Stomach smooth muscle (tissue), 2 donors: ENCODE results near the gene ZNF611.
"Not testable (repeated sequence)": the region's sequence is repeated elsewhere in the genome, so short reads cannot be mapped to it uniquely, and the experiment has no call there.

Experiments used
- H3K27ac ChIP-seq: one replicate; pipeline ENCODE4 v1.7.0; 2013; ENCODE audit warnings: mild to moderate bottlenecking, low read length, inconsistent platforms
- H3K27me3 ChIP-seq, 2 donors: one replicate each; pipeline ENCODE4 v1.7.0; 2013; ENCODE audit warnings: low read length in 2 of 2; ENCODE audit not compliant: insufficient read depth in 2 of 2, control insufficient read depth in 1 of 2
- H3K36me3 ChIP-seq, 2 donors: one replicate each; pipeline ENCODE4 v1.7.0; 2013; ENCODE audit warnings: low read length in 2 of 2; ENCODE audit not compliant: control insufficient read depth in 2 of 2, insufficient read depth in 2 of 2
- H3K4me1 ChIP-seq: one replicate; pipeline ENCODE4 v1.7.0; 2013; ENCODE audit warnings: low read length; ENCODE audit not compliant: control insufficient read depth, insufficient read depth
- H3K4me3 ChIP-seq, 2 donors: one replicate each; pipeline ENCODE4 v1.7.0; 2013; ENCODE audit warnings: low read length in 2 of 2
- H3K9ac ChIP-seq, 2 donors: one replicate each; pipeline ENCODE4 v1.7.0; 2013; ENCODE audit warnings: low read length in 2 of 2, mild to moderate bottlenecking in 1 of 2
- H3K9me3 ChIP-seq, 2 donors: one replicate each; pipeline ENCODE4 v1.7.0; 2013; ENCODE audit warnings: low read length in 2 of 2; ENCODE audit not compliant: control insufficient read depth in 2 of 2
- donor health status: healthy.
- donor health status: Pancreatic carcinoma.

Gene ZNF611

DNA sequence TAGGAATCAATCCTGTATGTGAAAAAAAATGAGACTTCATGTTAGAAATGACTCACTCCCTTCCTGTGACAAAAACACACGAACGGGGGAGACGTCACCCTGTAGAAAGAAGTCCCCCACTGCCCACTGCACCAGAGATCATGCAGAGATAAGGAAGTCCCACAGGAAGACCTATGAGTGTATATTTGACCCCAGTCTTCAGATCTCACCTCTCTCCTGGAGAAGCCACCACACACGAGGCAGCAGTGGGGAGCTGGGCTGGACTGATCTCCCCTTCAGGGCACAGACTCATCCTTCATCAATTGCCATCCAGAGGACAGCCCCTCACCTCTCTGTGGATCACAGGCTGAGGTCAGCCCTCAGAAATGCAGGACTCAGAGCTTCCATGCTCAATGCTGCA, 18.9 kb downstream of the ZNF611 start:
- H3K27ac ChIP-seq, H3K9me3 ChIP-seq, H3K27me3 ChIP-seq, H3K4me1 ChIP-seq, H3K9ac ChIP-seq, H3K4me3 ChIP-seq: not testable (repeated sequence)
- H3K36me3 ChIP-seq = peaks cover 9 to 25% of the 10 kb centered on the region in 2 donors

DNA sequence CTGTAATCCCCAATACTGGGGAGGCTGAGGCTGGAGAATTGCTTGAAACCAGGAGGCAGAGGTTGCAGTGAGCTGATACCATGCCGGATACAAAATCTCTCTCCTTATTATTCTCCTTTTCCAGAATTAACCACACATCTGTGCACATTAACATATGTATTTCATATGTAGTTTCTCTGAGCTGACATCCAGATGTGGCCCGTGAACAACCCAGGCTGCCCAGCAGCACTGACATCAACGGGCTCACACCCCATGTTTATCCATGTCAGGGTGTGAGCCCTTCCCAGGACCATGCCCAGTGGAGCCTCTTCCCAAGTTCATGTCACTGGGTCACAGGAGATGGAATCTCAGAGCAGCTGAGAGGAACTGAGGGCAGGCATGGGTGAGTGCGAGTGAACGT, 19.5 kb downstream of the ZNF611 start:
- H3K4me3 ChIP-seq = not testable (repeated sequence)

DNA sequence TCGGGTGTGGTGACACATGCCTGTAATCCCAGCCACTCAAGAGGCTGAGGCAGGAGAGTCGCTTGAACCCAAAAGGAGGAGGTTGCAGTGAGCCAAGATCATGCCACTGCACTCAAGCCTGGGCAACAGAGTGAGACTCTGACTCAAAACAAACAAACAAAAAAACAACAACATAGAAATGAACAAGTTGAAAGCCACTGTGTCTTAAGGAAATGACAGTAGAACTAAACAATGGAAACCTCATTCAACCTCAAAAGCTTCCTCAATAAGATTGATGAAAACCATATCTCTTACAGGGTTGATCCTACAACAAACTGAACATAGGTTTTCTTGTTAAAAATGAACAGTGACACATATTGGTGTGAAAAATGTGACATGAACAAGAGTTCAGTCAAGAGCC, 21.8 kb downstream of the ZNF611 start:
- not testable (repeated sequence) for H3K27me3 ChIP-seq, H3K9ac ChIP-seq, H3K9me3 ChIP-seq, H3K4me3 ChIP-seq, H3K4me1 ChIP-seq, H3K27ac ChIP-seq
- H3K36me3 ChIP-seq = peaks cover 15 to 28% of the 10 kb centered on the region in 2 donors

More for the DNA sequence above, 19.5 kb downstream of the ZNF611 start:
- H3K27ac ChIP-seq, H3K27me3 ChIP-seq, H3K9me3 ChIP-seq, H3K9ac ChIP-seq, H3K4me1 ChIP-seq: not testable (repeated sequence)
- H3K36me3 ChIP-seq = peaks cover 14 to 25% of the 10 kb centered on the region in 2 donors

DNA sequence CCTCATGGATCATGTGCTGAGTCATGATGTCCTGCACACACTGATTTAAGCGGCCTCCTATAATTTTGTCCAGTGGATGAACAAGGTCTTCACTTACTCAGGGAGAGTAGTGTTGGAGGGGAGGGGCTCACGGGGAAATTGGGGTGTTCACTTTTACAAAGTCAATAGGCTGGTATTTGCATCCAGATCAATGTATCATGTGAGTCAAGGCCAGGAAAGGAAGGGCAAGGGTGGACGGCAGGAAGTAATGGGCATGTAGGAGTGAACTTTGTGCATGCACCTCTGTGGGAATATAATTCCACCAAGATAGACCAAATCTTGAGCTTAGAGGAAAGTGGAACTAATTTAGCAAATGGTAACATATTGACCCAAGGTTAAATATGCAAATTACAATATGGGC, 23.2 kb downstream of the ZNF611 start:
- H3K4me1 ChIP-seq, H3K9ac ChIP-seq, H3K27me3 ChIP-seq, H3K27ac ChIP-seq, H3K4me3 ChIP-seq, H3K9me3 ChIP-seq: not testable (repeated sequence)
- H3K36me3 ChIP-seq = peaks cover 15 to 28% of the 10 kb centered on the region in 2 donors

DNA sequence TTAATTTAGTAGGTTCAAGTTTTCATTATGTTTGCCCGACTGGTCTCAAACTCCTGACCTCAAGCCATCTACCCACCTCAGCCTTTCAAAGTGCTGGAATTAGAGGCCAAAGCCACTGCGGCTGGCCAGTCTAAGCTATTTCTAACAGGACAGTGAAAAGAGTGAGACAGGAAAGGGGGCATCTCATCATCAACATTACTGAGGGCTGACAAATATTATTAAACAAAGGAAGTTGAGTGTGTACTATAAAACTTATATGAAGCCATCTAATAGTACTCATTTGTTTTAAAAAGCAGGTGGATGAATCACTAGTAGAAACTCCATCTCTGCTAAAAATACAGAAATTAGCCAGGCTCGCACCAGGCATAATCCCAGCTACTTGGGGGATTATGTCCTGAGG, 24.3 kb downstream of the ZNF611 start:
- no peak overlapping the region for H3K9ac ChIP-seq
- no peaks in the 10 kb centered on the region for H3K9me3 ChIP-seq
- no peak overlapping the region for H3K4me3 ChIP-seq
- no peaks in the 10 kb centered on the region for H3K4me1 ChIP-seq
- H3K27me3 ChIP-seq = no peaks in the 10 kb centered on the region
- H3K27ac ChIP-seq = no peak overlapping the region
- peaks cover 26 to 34% of the 10 kb centered on the region in 2 donors for H3K36me3 ChIP-seq

DNA sequence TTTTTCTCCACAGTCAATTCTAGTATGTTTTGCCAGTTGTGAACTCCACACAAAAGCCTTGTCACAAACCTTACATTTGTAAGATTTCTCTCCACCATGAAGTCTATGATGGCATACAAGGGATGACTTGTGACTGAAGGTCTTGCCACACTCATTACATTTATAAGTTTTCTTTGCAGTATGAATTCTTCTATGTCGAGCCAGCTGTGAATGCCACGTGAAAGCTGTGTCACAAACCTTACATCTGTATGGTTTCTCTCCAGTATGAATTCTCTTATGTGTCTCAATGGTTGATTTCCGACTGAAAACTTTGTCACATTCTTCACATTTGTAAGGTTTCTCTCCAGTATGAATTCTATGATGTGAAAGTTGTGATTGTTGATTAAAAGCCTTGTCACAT, 29.2 kb downstream of the ZNF611 start:
- H3K27me3 ChIP-seq, H3K4me3 ChIP-seq, H3K9ac ChIP-seq, H3K9me3 ChIP-seq, H3K4me1 ChIP-seq, H3K27ac ChIP-seq: not testable (repeated sequence)
- H3K36me3 ChIP-seq = peaks cover 12 to 20% of the 10 kb centered on the region in 2 donors

DNA sequence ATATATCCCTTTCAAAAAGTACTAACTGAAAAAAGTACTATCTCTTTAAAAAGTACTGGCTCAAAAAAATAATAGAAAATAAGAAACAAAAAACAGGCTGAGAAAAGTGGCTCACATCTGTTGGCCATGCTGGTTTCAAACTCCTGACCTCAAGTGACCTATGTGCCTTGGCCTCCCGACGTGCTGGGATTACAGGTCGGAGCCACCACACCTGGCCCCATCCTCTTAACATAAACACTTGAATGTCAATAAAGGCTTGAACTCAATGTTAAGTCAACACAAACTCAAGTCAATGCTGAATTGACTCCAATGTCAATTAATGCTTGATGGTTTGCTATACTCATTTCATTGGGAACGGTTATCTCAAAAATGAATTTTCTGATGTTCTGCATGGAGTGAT, 30.9 kb downstream of the ZNF611 start:
- Histone ChIP-seq H3K36me3 (peaks cover 9 to 15% of the 10 kb centered on the region in 2 donors), H3K4me1 (no peaks in the 10 kb centered on the region), H3K4me3 (no peak overlapping the region), H3K27ac (no peak overlapping the region), H3K9ac (no peak overlapping the region), H3K27me3 (no peaks in the 10 kb centered on the region), H3K9me3 (no peaks in the 10 kb centered on the region)

DNA sequence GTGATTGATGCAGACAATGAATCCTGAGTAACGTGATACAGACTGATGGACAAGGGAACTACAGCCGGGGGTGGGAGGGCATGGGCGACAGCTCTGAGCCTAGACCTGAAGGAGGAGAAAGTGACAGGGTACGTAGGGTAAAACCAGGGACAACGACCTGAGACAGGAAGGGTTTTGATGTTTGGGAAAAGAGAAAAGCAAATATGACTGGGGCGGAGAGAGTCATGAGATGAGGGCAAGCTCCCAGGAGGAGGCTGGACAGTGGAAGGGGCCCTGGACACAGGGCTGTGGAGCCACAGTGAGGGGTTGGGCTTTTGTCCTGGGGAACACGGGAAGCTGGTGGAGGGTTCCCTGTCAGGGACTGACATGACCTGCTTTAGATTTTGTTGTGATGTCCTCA, 34.2 kb downstream of the ZNF611 start:
- no peak overlapping the region for H3K4me3 ChIP-seq
- peaks cover 4 to 6% of the 10 kb centered on the region in 2 donors for H3K36me3 ChIP-seq
- H3K9me3 ChIP-seq = no peaks in the 10 kb centered on the region
- H3K9ac ChIP-seq = no peak overlapping the region
- no peak overlapping the region for H3K27ac ChIP-seq
- no peaks in the 10 kb centered on the region for H3K4me1 ChIP-seq
- no peaks in the 10 kb centered on the region for H3K27me3 ChIP-seq

DNA sequence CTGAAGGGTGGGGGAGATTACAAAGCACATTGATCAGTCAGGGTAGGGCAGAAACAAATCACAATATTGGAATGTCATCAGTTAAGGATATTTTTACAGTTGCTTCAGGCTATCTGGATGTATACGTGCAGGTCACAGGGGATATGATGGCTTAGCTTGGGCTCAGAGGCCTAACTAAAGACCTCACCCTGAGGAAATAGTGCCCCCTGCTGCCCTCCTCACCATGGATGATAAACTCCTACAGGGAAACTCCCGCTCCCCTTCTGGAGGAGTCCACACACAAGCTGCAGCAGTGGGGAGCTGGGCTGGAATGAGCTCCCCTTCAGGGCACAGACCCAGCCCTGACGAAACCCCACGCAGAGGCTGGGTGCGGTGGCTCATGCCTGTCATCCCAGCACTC, 35.3 kb downstream of the ZNF611 start:
- not testable (repeated sequence) for H3K9ac ChIP-seq, H3K9me3 ChIP-seq, H3K27me3 ChIP-seq, H3K27ac ChIP-seq, H3K4me3 ChIP-seq, H3K4me1 ChIP-seq, H3K36me3 ChIP-seq

DNA sequence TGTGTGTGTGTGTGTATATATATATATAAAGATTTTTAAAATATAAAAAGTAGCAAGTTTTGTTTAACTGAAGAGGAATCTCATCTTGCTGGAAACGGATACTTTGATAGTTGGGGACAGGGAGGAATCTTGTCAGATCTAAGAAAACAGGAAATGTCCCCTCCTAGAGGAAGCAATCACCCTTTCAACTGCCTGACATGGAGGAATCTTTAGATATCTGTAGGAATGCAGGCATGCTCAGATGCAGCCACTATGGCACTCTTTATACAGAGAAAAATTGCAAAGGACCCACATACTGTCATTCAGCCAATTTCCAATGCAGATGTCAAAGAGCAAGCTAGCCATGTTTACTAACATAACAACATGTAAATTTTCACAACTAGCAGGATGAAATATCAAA, 38.8 kb downstream of the ZNF611 start:
- Histone ChIP-seq H3K27ac (no peak overlapping the region), H3K9ac (no peak overlapping the region), H3K9me3 (no peaks in the 10 kb centered on the region)

DNA sequence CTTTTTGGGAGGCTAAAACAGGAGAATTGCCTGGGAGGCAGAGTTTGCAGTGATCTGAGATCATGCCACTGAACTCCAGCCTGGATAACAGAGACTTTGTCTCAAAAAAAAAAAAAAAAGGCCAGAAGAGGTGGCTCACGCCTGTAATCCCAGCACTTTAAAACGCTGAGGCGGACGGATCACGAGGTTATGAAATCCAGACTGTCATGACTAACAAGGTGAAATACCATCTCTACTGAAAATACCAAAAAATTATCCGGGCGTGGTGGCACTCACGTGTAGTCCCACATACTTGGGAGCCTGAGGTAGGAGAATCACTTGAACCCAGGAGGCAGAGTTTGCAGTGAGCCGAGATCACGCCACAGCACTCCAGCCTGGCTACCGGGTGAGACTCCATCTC, 39.9 kb downstream of the ZNF611 start:
- Histone ChIP-seq H3K4me1 (peaks cover 10% of the 10 kb centered on the region), H3K9me3 (no peaks in the 10 kb centered on the region), H3K27me3 (no peaks in the 10 kb centered on the region), H3K9ac (no peak overlapping the region), H3K27ac (no peak overlapping the region), H3K4me3 (no peak overlapping the region), H3K36me3 (no peaks in the 10 kb centered on the region)

More for the DNA sequence above, 38.8 kb downstream of the ZNF611 start:
- Histone ChIP-seq H3K27me3 (no peaks in the 10 kb centered on the region), H3K36me3 (no peaks in the 10 kb centered on the region), H3K4me3 (no peak overlapping the region), H3K4me1 (peaks cover 2% of the 10 kb centered on the region)

DNA sequence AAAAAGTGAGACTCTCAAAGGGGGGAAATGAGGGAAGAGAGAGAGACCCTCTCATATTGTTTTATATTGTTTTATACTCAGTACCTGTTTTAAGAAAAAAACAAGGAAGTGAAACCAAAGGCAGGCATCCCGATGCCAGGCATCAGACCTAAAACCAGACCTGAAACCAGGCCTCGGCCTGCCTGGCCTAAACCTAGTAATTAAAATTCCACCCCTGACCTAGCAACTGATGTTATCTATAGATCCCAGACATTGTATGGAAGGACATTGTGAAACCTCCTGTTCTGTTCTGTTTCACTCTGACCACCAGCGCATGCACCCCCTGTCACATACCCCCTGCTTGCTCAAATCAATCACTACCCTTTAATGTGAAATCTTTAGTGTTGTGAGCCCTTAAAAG, 40.6 kb downstream of the ZNF611 start:
- not testable (repeated sequence) for H3K27ac ChIP-seq, H3K36me3 ChIP-seq, H3K9me3 ChIP-seq, H3K9ac ChIP-seq, H3K27me3 ChIP-seq, H3K4me3 ChIP-seq
- H3K4me1 ChIP-seq = peaks cover 12% of the 10 kb centered on the region
